GM18517 (cell line): ENCODE results near the gene UPF1.

Experiments used
- ATAC-seq: cut with Tn5 transposase; IDR thresholded peaks from one replicate; pipeline ENCODE4 v1.9.1; 2021; ENCODE audit warnings: mild to moderate bottlenecking, moderate library complexity; ENCODE audit not compliant: unreplicated experiment

UPF1 gene

DNA sequence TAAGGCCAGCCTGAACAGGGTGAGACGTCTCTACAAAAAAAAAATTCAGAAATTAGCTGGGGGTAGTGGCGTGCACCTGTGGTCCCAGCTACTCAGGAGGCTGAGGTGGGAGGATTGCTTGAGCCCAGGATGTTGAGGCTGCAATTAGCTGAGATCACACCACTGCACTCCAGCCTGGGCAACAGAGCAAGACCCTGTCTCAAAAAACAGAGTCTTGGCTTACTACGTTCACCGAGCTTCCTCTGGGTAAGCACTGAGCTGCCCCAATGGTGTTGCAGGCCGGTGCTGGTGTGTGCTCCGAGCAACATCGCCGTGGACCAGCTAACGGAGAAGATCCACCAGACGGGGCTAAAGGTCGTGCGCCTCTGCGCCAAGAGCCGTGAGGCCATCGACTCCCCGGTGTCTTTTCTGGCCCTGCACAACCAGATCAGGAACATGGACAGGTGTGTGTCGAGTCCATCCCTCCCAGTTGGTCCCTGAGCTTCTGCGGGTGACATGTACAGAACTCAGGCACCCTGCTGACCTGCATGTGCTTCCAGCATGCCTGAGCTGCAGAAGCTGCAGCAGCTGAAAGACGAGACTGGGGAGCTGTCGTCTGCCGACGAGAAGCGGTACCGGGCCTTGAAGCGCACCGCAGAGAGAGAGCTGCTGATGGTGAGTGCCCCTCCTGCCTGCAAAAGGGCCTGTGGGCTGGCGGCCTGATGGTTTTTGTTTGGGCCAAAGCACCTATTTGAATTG, 24.1 kb downstream of the UPF1 start:
- no peak for ATAC-seq

DNA sequence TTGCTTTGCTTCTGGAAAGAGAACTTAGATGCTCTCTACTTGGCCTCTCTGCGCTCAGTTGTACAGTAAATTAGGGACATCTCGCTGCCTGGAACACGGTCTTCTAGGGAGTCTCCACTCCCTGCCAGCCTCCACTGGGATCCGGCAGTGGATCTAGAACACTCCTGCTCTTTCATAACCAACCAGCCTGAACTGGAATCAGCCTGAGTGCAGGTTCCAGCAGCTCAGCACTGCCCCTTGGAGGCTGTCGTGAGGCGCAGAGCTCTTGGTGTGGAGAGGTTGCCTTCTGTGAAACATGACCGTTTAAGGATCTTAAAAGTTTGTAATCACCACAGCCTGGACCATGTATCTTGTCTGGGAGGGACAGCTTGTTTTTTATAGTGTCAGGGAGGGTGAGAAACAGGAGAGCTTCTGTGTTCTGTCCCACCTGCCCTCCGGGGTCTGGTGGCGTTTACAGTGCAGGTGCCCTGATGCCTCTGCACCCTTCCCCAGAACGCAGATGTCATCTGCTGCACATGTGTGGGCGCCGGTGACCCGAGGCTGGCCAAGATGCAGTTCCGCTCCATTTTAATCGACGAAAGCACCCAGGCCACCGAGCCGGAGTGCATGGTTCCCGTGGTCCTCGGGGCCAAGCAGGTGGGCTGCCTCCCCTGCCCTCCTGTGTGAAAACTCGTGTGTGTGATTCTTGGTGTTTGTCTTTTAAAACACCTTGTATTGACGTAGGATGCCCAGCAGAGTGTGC, 24.8 kb downstream of the UPF1 start:
- no peak for ATAC-seq

DNA sequence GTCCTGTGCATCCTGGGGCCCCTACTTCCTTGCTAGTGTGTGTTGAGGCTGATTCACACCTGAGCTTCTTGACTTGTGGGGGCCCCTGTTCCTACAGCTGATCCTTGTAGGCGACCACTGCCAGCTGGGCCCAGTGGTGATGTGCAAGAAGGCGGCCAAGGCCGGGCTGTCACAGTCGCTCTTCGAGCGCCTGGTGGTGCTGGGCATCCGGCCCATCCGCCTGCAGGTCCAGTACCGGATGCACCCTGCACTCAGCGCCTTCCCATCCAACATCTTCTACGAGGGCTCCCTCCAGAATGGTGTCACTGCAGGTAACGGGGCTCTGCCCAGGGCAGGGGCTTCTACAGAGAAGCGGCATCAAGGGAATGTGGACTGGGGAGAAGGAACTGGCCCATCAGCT, 25.5 kb downstream of the UPF1 start:
- no peak for ATAC-seq

DNA sequence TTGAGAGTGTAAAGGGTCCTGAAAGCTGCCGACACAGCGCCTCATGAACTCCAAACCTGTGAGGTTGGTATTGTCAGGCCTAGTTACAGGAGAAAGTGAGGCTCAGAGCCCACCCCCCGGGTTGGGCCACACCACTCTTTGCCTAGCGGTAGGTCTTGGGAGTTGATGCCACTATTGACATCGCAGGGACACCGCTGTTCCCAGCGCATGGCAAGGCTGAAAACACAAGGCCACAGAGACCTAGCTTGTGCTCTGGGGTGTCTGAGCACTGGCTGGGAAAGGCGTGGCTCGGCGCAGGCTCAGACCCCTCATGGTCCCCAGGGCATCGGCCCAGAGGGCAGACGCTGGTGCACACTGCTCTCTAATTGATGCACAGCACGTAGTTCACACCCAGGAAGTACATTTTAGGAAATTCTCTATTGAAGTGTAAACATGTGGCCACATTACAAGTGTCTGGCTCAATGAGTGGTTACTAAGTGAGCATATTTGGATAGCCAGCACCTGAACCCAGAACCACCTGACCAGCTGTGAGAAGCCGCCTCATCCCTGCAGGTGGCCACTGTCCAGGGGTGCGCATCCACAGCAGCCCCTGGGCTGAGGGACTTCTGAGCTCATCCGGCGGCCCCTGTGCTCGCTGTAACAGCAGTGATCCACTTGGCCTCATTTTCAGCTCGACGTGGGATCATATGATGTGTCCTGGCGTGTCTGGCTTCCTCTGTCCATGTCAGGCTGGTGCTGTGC, 27.3 kb downstream of the UPF1 start:
- ATAC-seq, result no peak

DNA sequence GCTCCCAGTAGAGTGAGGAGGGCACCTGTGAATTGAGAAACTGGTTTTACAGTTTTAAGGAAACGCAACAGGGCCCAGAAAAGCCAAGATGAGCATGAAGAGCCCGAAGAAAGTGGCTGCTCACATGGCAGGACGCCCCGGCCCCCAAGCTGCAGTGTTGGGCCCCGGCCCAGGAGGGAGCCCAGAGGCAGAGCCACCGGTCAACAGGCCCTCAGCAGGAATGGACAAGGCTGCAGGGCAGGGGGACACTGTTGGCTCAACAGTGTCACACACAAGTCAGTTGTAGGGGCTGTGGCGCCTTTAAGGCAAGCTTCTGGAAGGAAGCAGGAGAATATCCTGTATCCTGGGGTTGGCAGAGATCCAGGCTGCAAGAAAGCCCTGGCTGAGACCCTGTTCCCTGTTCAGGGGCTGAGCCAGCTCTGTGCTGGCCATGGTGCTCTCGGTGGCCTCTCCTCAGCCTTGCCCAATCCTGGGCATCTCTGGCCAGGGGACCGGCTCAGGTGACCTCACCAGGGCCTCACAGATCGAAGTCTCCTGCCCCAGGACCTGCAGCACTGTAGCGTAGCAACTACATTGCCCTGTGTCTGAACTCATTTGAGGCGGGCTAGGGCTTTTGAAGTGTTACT, 28.0 kb downstream of the UPF1 start:
- ATAC-seq, result no peak

DNA sequence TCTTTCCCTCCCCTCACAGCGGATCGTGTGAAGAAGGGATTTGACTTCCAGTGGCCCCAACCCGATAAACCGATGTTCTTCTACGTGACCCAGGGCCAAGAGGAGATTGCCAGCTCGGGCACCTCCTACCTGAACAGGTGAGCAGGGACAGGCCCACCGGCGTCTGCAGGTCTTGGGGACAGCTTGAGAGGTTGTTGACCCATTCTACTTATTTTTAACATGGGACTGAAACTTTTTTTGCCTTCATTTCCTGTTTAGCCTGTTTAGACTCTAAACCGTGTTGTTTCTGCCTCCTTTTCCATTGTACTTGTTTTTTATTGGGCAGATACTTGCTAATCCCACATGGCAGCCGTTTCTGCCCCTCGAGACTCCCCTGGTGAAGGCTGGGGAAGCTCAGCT, 28.5 kb downstream of the UPF1 start:
- no peak for ATAC-seq

DNA sequence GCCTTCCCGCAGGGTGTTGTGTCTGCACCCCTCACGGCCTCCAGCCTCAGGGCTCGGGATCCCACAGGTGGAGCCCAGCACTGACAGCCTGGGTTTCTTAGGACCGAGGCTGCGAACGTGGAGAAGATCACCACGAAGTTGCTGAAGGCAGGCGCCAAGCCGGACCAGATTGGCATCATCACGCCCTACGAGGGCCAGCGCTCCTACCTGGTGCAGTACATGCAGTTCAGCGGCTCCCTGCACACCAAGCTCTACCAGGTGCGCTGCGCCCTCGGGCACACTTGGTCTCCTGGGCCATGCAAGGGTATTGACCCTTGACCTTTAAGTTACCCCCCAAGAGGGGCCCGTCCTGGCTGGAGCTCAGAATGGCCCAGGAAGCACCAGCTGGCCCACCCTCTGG, 29.0 kb downstream of the UPF1 start:
- ATAC-seq, result no peak

DNA sequence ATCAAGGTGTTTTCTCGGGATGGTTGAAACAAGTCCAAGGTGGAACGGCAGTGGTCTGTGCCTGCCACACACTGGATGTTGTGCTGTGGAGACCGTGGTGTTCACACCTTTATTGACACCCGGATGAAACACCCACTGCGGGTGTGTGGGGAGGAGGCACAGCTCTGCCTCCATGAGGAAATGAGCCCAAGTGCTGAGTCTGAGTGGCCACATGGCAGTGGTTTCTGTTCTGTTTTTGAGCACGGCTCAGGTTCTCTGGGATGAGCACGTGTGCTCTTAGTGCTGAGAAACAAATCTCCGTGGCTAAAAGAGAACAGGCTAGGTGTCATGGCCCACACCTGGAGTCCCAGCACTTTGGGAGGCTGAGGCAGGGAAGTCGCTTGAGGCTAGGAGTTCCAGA, 29.5 kb downstream of the UPF1 start:
- ATAC-seq, result no peak

DNA sequence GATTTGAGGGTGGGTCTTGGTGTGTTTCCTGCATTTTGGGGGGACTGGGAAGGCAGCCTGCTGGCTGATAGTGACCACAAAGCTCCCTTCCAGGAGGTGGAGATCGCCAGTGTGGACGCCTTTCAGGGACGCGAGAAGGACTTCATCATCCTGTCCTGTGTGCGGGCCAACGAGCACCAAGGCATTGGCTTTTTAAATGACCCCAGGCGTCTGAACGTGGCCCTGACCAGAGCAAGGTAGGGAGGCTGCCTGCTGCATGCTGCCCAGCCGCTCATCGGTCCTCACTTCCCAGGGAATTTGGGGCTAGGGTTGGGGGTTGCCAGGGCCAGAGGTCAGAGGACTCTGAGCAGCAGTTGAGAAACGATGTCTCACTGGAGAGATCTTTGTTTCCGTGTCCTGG, 30.2 kb downstream of the UPF1 start:
- no peak for ATAC-seq

DNA sequence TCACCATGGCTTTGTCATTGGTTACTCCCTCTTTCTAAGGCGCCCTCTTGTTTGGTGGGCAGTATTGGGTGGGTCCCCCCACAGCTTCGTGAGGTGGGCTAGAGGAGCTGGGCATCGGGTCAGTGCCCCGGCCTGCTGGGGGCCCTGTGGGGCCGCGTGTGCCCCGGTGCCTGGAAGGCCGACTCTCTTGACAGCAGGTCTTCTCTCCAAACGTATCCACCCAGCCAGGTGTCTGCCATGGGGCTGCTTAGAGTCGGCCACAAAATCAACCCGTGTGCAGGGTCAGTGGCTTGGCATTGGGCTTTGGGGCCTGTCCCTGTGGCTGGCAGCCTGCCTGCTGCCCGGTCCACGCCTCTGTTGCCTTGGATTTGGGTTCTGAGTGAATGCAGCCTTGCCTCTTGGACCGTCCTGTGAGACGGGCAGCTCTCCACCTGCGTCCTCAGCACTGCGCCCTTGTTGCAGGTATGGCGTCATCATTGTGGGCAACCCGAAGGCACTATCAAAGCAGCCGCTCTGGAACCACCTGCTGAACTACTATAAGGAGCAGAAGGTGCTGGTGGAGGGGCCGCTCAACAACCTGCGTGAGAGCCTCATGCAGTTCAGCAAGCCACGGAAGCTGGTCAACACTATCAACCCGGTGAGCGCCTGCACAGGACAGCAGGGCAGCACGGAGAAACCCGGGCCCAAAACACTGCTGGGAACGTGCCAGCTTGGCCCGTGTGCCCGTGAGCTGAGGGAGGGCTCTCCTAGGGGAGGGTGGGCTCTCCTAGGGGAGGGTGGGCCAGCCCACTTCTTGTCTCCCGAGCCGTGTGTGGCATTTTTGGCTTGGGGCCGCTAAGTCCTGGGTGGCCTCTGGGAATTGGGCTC, 31.4 kb downstream of the UPF1 start:
- ATAC-seq, result no peak

DNA sequence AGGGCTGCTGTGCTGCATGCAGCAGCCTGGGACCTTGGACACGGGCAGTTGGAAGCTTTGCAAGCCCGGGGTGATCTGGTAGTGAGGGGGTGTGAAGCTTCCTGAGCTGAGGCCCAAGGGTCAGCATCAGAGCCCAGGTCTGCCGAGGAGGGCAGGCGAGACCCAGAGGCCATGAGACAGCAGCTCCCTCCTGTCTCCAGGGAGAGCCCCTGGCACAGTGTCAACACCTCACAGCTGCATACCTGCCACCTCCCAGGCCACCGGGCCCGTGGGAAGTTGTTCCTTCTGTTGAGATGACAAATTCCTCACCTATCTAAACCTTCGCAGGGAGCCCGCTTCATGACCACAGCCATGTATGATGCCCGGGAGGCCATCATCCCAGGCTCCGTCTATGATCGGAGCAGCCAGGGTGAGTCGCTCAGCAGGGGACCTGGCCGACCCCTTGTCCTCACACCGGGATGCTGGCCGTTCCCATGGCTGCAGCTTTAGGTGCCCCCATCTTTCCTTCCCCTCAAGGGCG, 32.1 kb downstream of the UPF1 start:
- ATAC-seq, result no peak

DNA sequence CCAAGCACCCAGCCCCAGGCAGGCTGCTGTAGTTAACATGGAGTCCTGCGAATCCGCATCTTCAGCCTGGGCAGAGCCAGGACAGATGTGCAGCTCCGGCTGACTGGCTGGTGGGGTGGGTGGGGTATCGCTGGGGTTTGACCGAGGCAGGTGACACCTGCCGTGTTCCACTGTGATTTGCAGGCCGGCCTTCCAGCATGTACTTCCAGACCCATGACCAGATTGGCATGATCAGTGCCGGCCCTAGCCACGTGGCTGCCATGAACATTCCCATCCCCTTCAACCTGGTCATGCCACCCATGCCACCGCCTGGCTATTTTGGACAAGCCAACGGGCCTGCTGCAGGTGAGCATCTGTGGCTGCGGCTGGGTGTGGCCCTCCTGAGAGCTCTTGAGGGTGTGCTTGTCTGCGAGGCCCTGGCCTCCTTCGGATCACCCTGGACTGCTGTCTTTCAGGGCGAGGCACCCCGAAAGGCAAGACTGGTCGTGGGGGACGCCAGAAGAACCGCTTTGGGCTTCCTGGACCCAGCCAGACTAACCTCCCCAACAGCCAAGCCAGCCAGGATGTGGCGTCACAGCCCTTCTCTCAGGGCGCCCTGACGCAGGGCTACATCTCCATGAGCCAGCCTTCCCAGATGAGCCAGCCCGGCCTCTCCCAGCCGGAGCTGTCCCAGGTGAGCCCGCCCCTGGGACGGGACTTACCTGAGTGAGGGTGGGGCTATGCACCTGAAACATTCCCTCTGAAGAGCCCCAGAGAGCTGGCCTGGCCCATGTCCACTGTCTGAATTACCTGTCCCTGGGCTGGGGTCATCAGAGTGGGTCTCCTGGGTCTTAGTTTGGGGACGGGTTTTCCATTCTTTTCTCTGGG, 33.6 kb downstream of the UPF1 start:
- ATAC-seq, result no peak

DNA sequence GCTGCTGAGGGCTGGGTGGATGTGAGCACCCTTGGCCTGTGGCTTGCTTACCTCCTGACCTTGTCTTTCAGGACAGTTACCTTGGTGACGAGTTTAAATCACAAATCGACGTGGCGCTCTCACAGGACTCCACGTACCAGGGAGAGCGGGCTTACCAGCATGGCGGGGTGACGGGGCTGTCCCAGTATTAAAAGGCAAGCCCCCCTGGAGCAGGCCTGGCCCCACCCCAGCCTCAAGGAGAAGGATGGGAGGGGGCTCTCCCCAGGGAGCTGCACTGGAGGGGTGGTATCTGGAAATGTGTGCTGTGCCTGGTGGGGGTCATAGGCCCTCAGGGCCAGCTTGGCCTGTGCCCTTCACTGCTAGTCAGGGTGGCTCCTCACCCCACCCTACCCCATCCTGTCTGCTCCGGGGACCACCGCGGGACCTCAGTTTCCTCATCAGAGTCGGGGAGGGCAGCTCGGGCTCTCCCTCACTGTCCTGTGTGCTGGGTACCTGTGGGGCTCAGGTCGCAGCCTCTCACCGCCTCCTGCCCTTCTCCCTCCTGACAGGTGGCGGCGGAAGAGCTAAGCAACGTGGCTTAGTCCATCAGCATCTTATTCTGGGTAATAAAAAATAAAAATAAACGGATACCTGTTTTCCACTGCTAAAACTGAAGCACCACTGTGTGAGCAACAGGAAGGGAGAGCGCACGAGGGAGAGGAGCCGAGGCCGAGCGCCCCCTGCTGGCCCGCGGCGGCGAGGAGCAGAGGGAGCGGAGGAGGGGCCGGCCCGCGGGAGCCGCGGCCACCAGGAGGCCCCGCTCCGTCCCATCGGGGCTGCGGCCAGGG, 34.4 kb downstream of the UPF1 start:
- no peak for ATAC-seq

DNA sequence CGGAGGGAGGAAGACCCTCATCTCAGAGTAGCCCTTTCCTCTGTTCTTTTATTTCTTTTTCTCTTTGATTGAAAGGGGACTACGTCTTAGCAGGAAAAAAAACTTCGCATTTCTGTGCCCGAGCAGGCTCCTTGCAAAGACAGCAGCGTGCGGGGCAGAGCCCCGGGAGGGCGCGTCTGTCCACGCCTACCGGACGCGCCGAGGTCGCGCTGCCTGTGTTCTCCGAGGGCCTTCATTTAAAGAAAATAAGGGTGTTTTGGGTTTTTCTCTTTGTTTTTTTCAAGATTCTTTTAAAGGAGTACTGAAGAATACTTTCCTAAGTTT, 35.0 kb downstream of the UPF1 start:
- ATAC-seq, result no peak

DNA sequence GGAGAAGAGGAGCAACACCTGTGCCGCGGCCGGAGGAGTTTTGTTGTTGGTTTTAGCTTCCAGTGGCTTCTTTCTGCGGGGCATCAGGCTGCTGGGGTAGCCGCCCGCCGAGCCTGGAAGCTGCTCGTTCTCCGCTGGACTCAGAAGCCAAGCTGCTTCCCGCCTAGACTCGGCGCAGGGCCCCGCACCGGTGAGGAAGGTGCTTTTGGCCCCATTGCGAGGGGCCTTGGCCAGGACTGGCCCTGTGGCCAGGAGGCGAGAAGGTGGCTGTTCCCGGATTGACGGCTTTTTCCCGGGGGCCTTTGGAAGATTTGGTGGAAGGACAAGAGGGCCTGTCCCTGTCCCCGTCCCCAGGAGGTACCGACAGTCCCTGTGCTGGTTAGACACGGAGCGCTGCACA, 35.4 kb downstream of the UPF1 start:
- ATAC-seq, result no peak

DNA sequence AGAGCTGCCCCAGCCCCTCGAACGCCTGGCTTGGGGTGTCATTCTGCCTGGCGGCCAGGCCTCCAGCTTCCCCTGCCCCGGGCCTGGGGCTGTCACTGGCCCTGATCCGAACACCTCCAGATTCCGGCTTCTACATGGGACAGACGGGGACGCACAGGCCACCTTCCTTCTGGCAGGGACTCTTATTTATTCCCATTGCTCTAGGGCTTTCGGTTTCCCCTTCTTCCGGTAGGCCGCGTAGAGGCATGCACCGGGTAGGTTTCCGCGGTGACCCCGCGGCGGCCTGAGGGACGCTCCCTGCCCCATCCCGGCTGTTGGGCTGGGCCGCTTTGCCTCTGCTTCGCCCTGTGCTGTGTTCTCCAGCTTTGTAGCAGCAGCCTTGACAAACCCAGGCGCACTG, 36.0 kb downstream of the UPF1 start:
- no peak for ATAC-seq

DNA sequence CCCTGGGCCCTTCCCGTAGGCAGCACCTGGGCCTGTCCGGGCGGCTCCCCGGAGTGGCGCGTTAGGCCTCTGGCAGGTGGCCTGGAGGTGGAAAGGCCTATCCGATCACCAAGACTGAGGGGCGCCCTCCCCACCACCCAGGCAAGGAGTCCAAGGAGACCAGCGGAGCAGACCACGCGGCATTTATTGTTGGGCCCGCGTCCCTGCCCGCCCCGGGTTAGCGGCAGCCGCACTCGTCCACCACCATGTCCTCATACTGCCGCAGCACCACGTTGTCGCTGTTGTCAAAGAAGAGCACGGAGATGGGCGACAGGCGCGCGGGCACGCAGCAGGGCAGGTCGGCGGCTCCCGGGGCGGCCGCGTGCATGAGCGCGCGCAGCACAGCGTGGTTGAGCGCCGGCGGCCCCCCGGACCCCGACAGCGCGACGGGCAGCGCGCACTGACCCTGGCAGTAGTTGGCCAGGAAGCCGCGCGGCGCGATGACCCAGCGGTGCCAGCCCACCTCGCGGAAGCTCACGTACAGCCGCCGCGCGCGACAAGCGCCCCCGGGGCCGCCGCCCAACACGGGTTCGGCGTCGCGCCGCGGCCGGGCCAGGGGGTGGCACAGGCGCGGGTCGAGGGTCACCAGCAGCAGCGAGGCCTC, 36.7 kb downstream of the UPF1 start:
- no peak for ATAC-seq

DNA sequence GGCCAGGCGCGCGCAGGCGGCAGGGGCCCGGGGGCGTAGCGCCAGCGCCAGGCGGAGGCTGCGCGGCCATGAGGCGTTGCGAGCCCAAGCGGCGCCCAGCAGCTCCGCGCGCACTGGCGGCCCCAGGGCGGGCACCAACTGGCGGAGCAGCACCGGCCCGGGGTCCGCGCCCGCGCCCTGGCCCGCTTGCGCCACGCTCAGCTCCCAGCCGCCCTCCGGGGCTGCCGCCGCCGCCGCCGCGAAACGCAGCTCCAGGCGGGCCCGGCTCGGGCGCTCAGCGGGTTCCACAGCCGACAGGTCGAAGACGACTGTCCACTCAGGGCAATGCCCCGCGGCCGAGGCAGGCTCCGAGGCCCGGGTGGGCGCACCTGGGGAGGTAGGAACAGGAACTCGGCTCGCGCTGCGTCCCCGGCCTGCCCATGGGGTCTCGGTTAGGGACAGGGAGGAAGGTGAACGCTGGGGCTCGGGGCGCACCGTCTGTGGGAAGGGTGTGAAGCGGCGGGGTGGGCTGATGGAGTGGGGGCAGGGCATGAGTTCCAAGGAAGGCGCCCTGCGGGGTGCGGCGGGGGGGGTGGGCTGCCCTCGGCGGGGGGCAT, 37.4 kb downstream of the UPF1 start:
- no peak for ATAC-seq
